Endothelial cell of umbilical vein (primary cell): Measurements from ENCODE around the gene MAP2K5. TPM values are rescaled to one million over a fixed set of nuclear protein-coding genes. Genes with fewer than 3 reads are reported as not detected.

Source experiments
- BruUV-seq: library from RNA; stranded (reverse); fragments of 400-500 nt; replicated peaks from 2 replicates; lab custom pipeline; 2021; lab: Mats Ljungman, UMichigan
- CTCF ChIA-PET: fragments of 300-600, 350-600 bp; sonication (Branson Sonifier 250); formaldehyde crosslinking; loops from one replicate; lab custom pipeline; 2021; ENCODE audit warnings: antibody characterized with exemption, inconsistent platforms; lab: Charles Lee
- POLR2A ChIA-PET: fragments of 300-600, 350-600 bp; sonication (Branson Sonifier 250); formaldehyde crosslinking; loops from one replicate; lab custom pipeline; 2021; ENCODE audit warnings: antibody characterized with exemption, inconsistent platforms; lab: Charles Lee
- DNase-seq: peaks from one replicate; pipeline ENCODE4 v3.0.0-alpha.2; 2011; ENCODE audit warnings: low read depth, low spot score
- FAIRE-seq: peaks from 2 replicates; lab custom pipeline; 2011; peaks lifted over from hg19 to GRCh38; lab: Jason Lieb, UNC
- H2AFZ ChIP-seq: 2 replicates; pipeline ENCODE4 v1.6.0; 2012; ENCODE audit warnings: low read depth, low read length, control low read depth, inconsistent platforms
- H3K27ac ChIP-seq: 2 replicates; pipeline ENCODE4 v1.5.1; 2011; ENCODE audit warnings: low read depth, mild to moderate bottlenecking, control low read depth, low read length, moderate library complexity; ENCODE audit not compliant: insufficient read depth
- H3K27me3 ChIP-seq, 2 experiments: 2 replicates each; pipeline versions ENCODE4 v1.6.0 to v1.6.1; 2011; ENCODE audit warnings: low read length in 2 of 2, mixed read lengths in 1 of 2; ENCODE audit not compliant: control insufficient read depth in 2 of 2, insufficient read depth in 2 of 2
- H3K36me3 ChIP-seq, 2 experiments: 2 replicates in 1 of 2; 3 replicates in 1 of 2; pipeline ENCODE4 v1.5.1; 2011; ENCODE audit warnings: low read length in 2 of 2, mild to moderate bottlenecking in 1 of 2, moderate library complexity in 1 of 2; ENCODE audit not compliant: control insufficient read depth in 2 of 2, insufficient read depth in 2 of 2; ENCODE audit errors: extremely low read depth in 1 of 2
- H3K4me1 ChIP-seq: 3 replicates; pipeline ENCODE4 v1.5.1; 2011; ENCODE audit warnings: mild to moderate bottlenecking, low read length; ENCODE audit not compliant: control insufficient read depth, insufficient read depth; ENCODE audit errors: extremely low read depth
- H3K4me2 ChIP-seq: 2 replicates; pipeline ENCODE4 v1.6.1; 2011; ENCODE audit warnings: low read length, control low read depth, mixed read lengths; ENCODE audit not compliant: insufficient read depth
- H3K4me3 ChIP-seq, 3 experiments: fragments of 200-600 bp in 1 of 3; sonication (generic), shearing (Covaris generic) in 1 of 3; replicated peaks in 1 of 3; 2 replicates each; pipeline ENCODE4 v1.5.1; 2011 to 2016; ENCODE audit warnings: control low read depth in 3 of 3, low read length in 3 of 3, mild to moderate bottlenecking in 2 of 3, inconsistent platforms in 1 of 3, low read depth in 1 of 3, moderate library complexity in 1 of 3; ENCODE audit not compliant: insufficient read depth in 1 of 3
- H3K79me2 ChIP-seq: 2 replicates; pipeline ENCODE4 v1.6.0; 2012; ENCODE audit warnings: low read length, inconsistent platforms; ENCODE audit not compliant: control insufficient read depth, insufficient read depth
- H3K9ac ChIP-seq: replicated peaks from 2 replicates; pipeline ENCODE3; 2011; ENCODE audit warnings: low read length, control low read depth; ENCODE audit not compliant: insufficient read depth; ENCODE audit errors: extremely low read depth
- H3K9me1 ChIP-seq: replicated peaks from 3 replicates; pipeline ENCODE4 v1.6.0; 2011; ENCODE audit warnings: mild to moderate bottlenecking, low read length; ENCODE audit not compliant: control insufficient read depth, insufficient read depth; ENCODE audit errors: extremely low read depth
- H3K9me3 ChIP-seq: replicated peaks from 2 replicates; pipeline ENCODE4 v1.5.1; 2012; ENCODE audit warnings: low read length, inconsistent platforms; ENCODE audit not compliant: control insufficient read depth, insufficient read depth
- H4K20me1 ChIP-seq: replicated peaks from 2 replicates; pipeline ENCODE3; 2011; ENCODE audit warnings: mild to moderate bottlenecking, low read length; ENCODE audit not compliant: control insufficient read depth, insufficient read depth; ENCODE audit errors: extremely low read depth
- EZH2 ChIP-seq: IDR thresholded peaks from 2 replicates; pipeline ENCODE4 v1.6.1; 2012; ENCODE audit warnings: borderline replicate concordance, low read depth, mild to moderate bottlenecking, moderate library complexity, low read length, inconsistent platforms; ENCODE audit not compliant: severe bottlenecking
- GATA2 ChIP-seq: IDR thresholded peaks from 2 replicates; pipeline ENCODE4 v1.7.0; 2011; ENCODE audit warnings: low read depth, mild to moderate bottlenecking, moderate library complexity, mixed read lengths, low read length; ENCODE audit not compliant: insufficient read length, insufficient read depth
- MYC ChIP-seq: IDR thresholded peaks from one replicate; pipeline ENCODE4 v1.6.1; 2011; ENCODE audit warnings: mild to moderate bottlenecking, low read depth, low read length
- dilution Hi-C: fragments of 300-500 bp; cut with MboI; formaldehyde crosslinking; loops from one replicate; pipeline ENCODE4 v1.15.0; 2019; ENCODE audit warnings: low sequenced_read_pairs; ENCODE audit not compliant: extremely low pct_ligation_motif_present
- intact Hi-C: fragments of 100-400 bp; cut with micrococcal nuclease; formaldehyde crosslinking; loops from one replicate; pipeline ENCODE4 v1.10.0; 2022
- polyA plus RNA-seq, 4 experiments: library from polyadenylated mRNA; depleted of rRNA in 3 of 4; stranded (reverse) in 3 of 4; unstranded in 1 of 4; fragments of >200 nt; gene quantifications; 2 replicates each; pipeline versions ENCODE4 v1.2.1 to v1.2.3, GENCODE V29; 2011 to 2012; ENCODE audit warnings: missing spikeins in 1 of 4
- total RNA-seq: library from RNA; stranded (reverse); gene quantifications from 2 replicates; pipeline ENCODE4 v1.2.3, GENCODE V29; 2021

The MAP2K5 gene
- total and polyA plus RNA-seq, 2 donors (not counting 3 experiments of a cell fraction or from before 2014, with no cell fraction given) = 4.9 to 24.7 TPM

DNA sequence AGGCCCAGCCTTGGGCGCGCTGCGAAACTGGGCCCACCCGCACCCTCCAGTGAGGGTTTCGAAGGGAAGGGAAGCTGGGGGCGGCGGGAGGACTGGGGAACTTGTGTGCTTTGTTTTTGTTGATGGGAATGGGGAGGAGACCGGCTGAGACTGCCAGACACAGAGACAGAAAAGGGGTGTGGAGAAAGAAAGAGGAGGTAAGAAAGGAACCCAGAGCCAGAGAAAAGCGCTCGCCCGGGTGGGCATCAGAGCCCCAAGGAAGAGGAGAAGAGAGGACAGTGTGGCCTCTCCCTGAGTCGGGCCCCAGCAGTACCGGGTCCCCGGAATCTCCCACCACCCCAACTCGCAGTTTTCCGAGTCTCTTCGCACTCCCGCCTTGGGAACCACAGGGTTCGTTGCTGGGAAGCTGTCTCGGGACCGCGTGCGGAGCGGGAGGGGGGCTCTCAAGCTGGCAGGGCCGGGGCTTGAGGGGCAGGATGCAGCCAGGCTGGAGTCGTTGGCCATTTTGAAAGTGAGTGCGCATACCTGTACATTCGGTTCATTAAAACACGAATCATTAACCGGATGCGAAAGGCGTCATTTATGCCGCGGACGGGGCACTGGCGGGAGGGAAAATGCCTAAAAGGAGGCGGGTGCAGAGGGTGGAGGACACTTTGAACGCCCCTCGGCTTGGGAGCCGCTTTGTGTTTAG, 285.9 kb downstream of the MAP2K5 start:
- intact Hi-C loops (no loop called here), dilution Hi-C loops (no loop called here)
- no peaks in the 10 kb centered on the region for H3K79me2 ChIP-seq
- no peak for DNase-seq
- H3K9ac ChIP-seq = no peak overlapping the region
- ChIA-PET CTCF (no interaction called here), POLR2A (no interaction called here)
- no peak overlapping the region for H3K27ac ChIP-seq
- no peaks in the 10 kb centered on the region for H3K9me1 ChIP-seq
- H3K4me2 ChIP-seq = no peak overlapping the region
- no peaks in the 10 kb centered on the region for H3K36me3 ChIP-seq
- H3K27me3 ChIP-seq = peaks cover 83 to 96% of the 10 kb centered on the region in 2 experiments
- TF ChIP-seq EZH2 (peak; percentile 96), MYC (no peak)
- no TSS peak for BruUV-seq
- H3K4me1 ChIP-seq = peaks cover 11% of the 10 kb centered on the region
- no peak overlapping the region for H3K4me3 ChIP-seq
- no peaks in the 10 kb centered on the region for H3K9me3 ChIP-seq
- H2AFZ ChIP-seq = no peak overlapping the region
- H4K20me1 ChIP-seq = no peaks in the 10 kb centered on the region
- no peak for FAIRE-seq

DNA sequence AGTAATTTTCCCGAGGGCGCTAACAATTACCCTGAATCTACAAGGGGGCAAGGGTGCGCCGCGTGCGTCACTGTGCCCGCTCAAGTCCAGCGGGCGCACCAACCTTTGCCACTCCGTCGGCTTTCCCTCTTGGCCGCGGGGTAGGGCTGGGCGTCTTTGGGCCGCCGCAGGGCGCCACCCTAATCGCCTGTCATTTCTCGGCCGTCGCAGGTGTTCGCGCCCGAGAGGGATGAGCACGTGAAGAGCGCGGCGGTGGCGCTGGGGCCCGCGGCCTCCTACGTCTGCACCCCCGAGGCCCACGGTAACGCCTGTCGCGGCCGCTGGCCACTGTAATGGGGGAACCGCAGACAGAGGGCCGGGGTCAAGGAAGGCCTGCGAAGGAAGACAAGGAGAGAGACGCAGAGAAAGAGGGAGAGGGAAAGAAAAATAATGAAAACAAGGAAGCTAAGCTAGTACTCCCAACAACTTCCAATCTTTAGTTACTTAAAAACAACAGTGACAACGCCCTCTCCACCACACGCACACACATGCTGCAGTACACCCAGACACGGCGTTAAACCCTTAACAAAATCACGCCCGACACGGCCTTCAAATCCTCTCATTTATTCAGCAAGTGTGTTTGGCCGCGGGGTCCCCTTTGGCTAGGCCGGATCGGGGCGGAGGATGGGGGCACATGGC, 286.6 kb downstream of the MAP2K5 start:
- dilution Hi-C loops (no loop called here), intact Hi-C loops (no loop called here)
- H3K27me3 ChIP-seq = peaks cover 82 to 96% of the 10 kb centered on the region in 2 experiments
- H3K9ac ChIP-seq = no peak overlapping the region
- no peaks in the 10 kb centered on the region for H3K79me2 ChIP-seq
- no peak for FAIRE-seq
- H2AFZ ChIP-seq = no peak overlapping the region
- BruUV-seq = no TSS peak
- no peak overlapping the region for H3K27ac ChIP-seq
- ChIA-PET CTCF (no interaction called here), POLR2A (no interaction called here)
- no peak overlapping the region for H3K4me2 ChIP-seq
- H3K4me1 ChIP-seq = peaks cover 17% of the 10 kb centered on the region
- no peaks in the 10 kb centered on the region for H3K36me3 ChIP-seq
- no peaks in the 10 kb centered on the region for H3K9me1 ChIP-seq
- H3K9me3 ChIP-seq = no peaks in the 10 kb centered on the region
- H3K4me3 ChIP-seq = no peak overlapping the region
- no peaks in the 10 kb centered on the region for H4K20me1 ChIP-seq
- no peak for DNase-seq
- peak; percentile 84 for TF ChIP-seq EZH2
- no peak for TF ChIP-seq GATA2
